H9 (cell line): ENCODE measurements around the gene ZSWIM1. TPM values are rescaled to one million over a fixed set of nuclear protein-coding genes. Genes with fewer than 3 reads are reported as not detected.

Source experiments
- DNase-seq: peaks from one replicate; pipeline ENCODE4 v3.0.0-alpha.2; 2017
- H2AFZ ChIP-seq: one replicate; pipeline ENCODE4 v1.6.1; 2013; ENCODE audit warnings: mild to moderate bottlenecking, low read length, control low read depth, moderate library complexity
- H2AK5ac ChIP-seq: 2 replicates; pipeline ENCODE4 v1.6.1; 2013; ENCODE audit warnings: low read length, control low read depth, mixed read lengths; ENCODE audit not compliant: insufficient read length
- H2BK120ac ChIP-seq: one replicate; pipeline ENCODE4 v1.6.1; 2013; ENCODE audit warnings: low read depth, mild to moderate bottlenecking, low read length, control low read depth, inconsistent platforms; ENCODE audit not compliant: poor library complexity, severe bottlenecking
- H2BK12ac ChIP-seq: 2 replicates; pipeline ENCODE4 v1.6.1; 2013; ENCODE audit warnings: low read length, control low read depth, mixed read lengths, low read depth; ENCODE audit not compliant: insufficient read length
- H2BK15ac ChIP-seq: 2 replicates; pipeline ENCODE4 v1.6.1; 2013; ENCODE audit warnings: low read depth, low read length, control low read depth
- H2BK20ac ChIP-seq: one replicate; pipeline ENCODE4 v1.6.1; 2013; ENCODE audit warnings: low read depth, mild to moderate bottlenecking, low read length, control low read depth, inconsistent platforms; ENCODE audit not compliant: poor library complexity, severe bottlenecking
- H2BK5ac ChIP-seq: 2 replicates; pipeline ENCODE4 v1.6.1; 2013; ENCODE audit warnings: low read length, control low read depth, mixed read lengths; ENCODE audit not compliant: insufficient read length
- H3K14ac ChIP-seq: 2 replicates; pipeline ENCODE4 v1.6.1; 2013; ENCODE audit warnings: low read length, control low read depth; ENCODE audit not compliant: insufficient read depth
- H3K18ac ChIP-seq: 2 replicates; pipeline ENCODE4 v1.6.1; 2013; ENCODE audit warnings: low read depth, mild to moderate bottlenecking, mixed read lengths, low read length, control low read depth; ENCODE audit not compliant: insufficient read length
- H3K23ac ChIP-seq: 2 replicates; pipeline ENCODE4 v1.6.1; 2013; ENCODE audit warnings: low read length, control low read depth, mixed read lengths, low read depth; ENCODE audit not compliant: insufficient read length
- H3K23me2 ChIP-seq: 2 replicates; pipeline ENCODE4 v1.6.1; 2013; ENCODE audit warnings: low read depth, mild to moderate bottlenecking, mixed read lengths, low read length, control low read depth; ENCODE audit not compliant: insufficient read length, poor library complexity, severe bottlenecking
- H3K27ac ChIP-seq: 2 replicates; pipeline ENCODE4 v1.5.1; 2013; ENCODE audit warnings: low read length, control low read depth, mixed read lengths, low read depth; ENCODE audit not compliant: insufficient read length
- H3K27me3 ChIP-seq: 2 replicates; pipeline ENCODE4 v1.6.1; 2013; ENCODE audit warnings: low read length, control low read depth, inconsistent platforms; ENCODE audit not compliant: insufficient read depth
- H3K4ac ChIP-seq: 2 replicates; pipeline ENCODE4 v1.6.1; 2013; ENCODE audit warnings: low read depth, mild to moderate bottlenecking, control low read depth, inconsistent platforms, low read length, moderate library complexity
- H3K4me1 ChIP-seq: 2 replicates; pipeline ENCODE4 v1.6.1; 2013; ENCODE audit warnings: low read length, control low read depth, inconsistent platforms; ENCODE audit not compliant: insufficient read depth
- H3K4me2 ChIP-seq: 2 replicates; pipeline ENCODE4 v1.6.1; 2013; ENCODE audit warnings: low read length, control low read depth, mixed read lengths; ENCODE audit not compliant: insufficient read length, insufficient read depth
- H3K56ac ChIP-seq: 2 replicates; pipeline ENCODE4 v1.6.1; 2013; ENCODE audit warnings: low read depth, mild to moderate bottlenecking, mixed read lengths, low read length, control low read depth; ENCODE audit not compliant: insufficient read length
- H3K79me1 ChIP-seq: 2 replicates; pipeline ENCODE4 v1.6.1; 2013; ENCODE audit warnings: low read depth, mild to moderate bottlenecking, moderate library complexity, low read length, control low read depth, inconsistent platforms; ENCODE audit not compliant: insufficient read depth, poor library complexity, severe bottlenecking
- H3K79me2 ChIP-seq: 2 replicates; pipeline ENCODE4 v1.6.1; 2013; ENCODE audit warnings: low read length, control low read depth, inconsistent platforms; ENCODE audit not compliant: insufficient read depth
- H3K9ac ChIP-seq: 2 replicates; pipeline ENCODE4 v1.6.1; 2013; ENCODE audit warnings: low read length, control low read depth, mixed read lengths; ENCODE audit not compliant: insufficient read length; ENCODE audit errors: extremely low read depth
- H3K9me3 ChIP-seq: one replicate; pipeline ENCODE4 v1.6.1; 2013; ENCODE audit warnings: low read depth, low read length, inconsistent platforms; ENCODE audit not compliant: control insufficient read depth
- H3T11ph ChIP-seq: one replicate; pipeline ENCODE4 v1.6.1; 2013; ENCODE audit warnings: mild to moderate bottlenecking, low read length, control low read depth, inconsistent platforms
- H4K20me1 ChIP-seq: one replicate; pipeline ENCODE4 v1.6.1; 2013; ENCODE audit not compliant: control insufficient read depth, insufficient read length, insufficient read depth
- H4K5ac ChIP-seq: 2 replicates; pipeline ENCODE4 v1.6.1; 2013; ENCODE audit warnings: low read depth, mild to moderate bottlenecking, mixed read lengths, low read length, control low read depth; ENCODE audit not compliant: insufficient read length
- H4K8ac ChIP-seq: replicated peaks from 2 replicates; pipeline ENCODE4 v1.6.1; 2013; ENCODE audit warnings: low read length, control low read depth, mixed read lengths, low read depth; ENCODE audit not compliant: insufficient read length
- H4K91ac ChIP-seq: 2 replicates; pipeline ENCODE4 v1.6.1; 2013; ENCODE audit warnings: low read depth, mild to moderate bottlenecking, moderate library complexity, mixed read lengths, low read length, control low read depth; ENCODE audit not compliant: insufficient read length
- H3K27ac Mint-ChIP-seq, 3 experiments: 2 replicates in 2 of 3; 3 replicates in 1 of 3; pipeline ENCODE4 v1.8.0; 2020 to 2021; ENCODE audit warnings: mixed read lengths in 3 of 3, mild to moderate bottlenecking in 1 of 3, moderate library complexity in 1 of 3
- H3K27me3 Mint-ChIP-seq: 2 replicates; pipeline ENCODE4 v1.8.0; 2021; ENCODE audit warnings: low read depth, mild to moderate bottlenecking, moderate library complexity, mixed read lengths
- H3K36me3 Mint-ChIP-seq, 3 experiments: 2 replicates in 2 of 3; 3 replicates in 1 of 3; pipeline ENCODE4 v1.8.0; 2020 to 2021; ENCODE audit warnings: low read depth in 3 of 3, mixed read lengths in 3 of 3; ENCODE audit not compliant: insufficient read depth in 1 of 3
- H3K4me1 Mint-ChIP-seq, 2 experiments: 2 replicates each; pipeline ENCODE4 v1.8.0; 2020; ENCODE audit warnings: mixed read lengths in 2 of 2
- H3K4me3 Mint-ChIP-seq, 2 experiments: 2 replicates in 1 of 2; 3 replicates in 1 of 2; pipeline ENCODE4 v1.8.0; 2020 to 2021; ENCODE audit warnings: mild to moderate bottlenecking in 2 of 2, mixed read lengths in 2 of 2, moderate library complexity in 1 of 2
- H3K9me3 Mint-ChIP-seq, 2 experiments: 2 replicates in 1 of 2; 3 replicates in 1 of 2; pipeline ENCODE4 v1.8.0; 2020; ENCODE audit warnings: mild to moderate bottlenecking in 2 of 2, mixed read lengths in 2 of 2, moderate library complexity in 1 of 2
- WGBS: extraction: QIAGEN DNeasy Blood & Tissue Kit; methylation state at CpG from one replicate; pipeline ENCODE4 v1.1.7; 2013; ENCODE audit warnings: missing lambda C conversion rate, low lambda C conversion rate, mixed read lengths; ENCODE audit not compliant: insufficient read length; ENCODE audit errors: extremely low coverage; 5-methylcytosine and 5-hydroxymethylcytosine counted together
- total RNA-seq: library from RNA; stranded (reverse); gene quantifications from 2 replicates; pipeline ENCODE4 v1.2.1, GENCODE V29; 2021
- TF ChIP-seq, protein P1 (sequence below): fragments of 200-600 bp; sonication (generic); conservative IDR thresholded peaks from 3 replicates; pipeline ENCODE4 v1.8.0; 2021; ENCODE audit warnings: antibody characterized with exemption, mild to moderate bottlenecking

Gene ZSWIM1
- total RNA-seq, 1 experiment from 2014 or later: 13.0 TPM

- Histone ChIP-seq H4K91ac (no peak overlapping the region), H3K4ac (no peak overlapping the region), H4K5ac (no peak overlapping the region), H3K56ac (no peak overlapping the region), H3K14ac (no peak overlapping the region), H3T11ph (no peak overlapping the region), H3K27ac (no peak overlapping the region), H3K79me1 (no peaks in the 10 kb centered on the region), H2AK5ac (no peak overlapping the region), H3K18ac (no peak overlapping the region), H2BK15ac (no peak overlapping the region), H3K4me2 (no peak overlapping the region), H4K20me1 (no peaks in the 10 kb centered on the region), H3K4me1 (no peaks in the 10 kb centered on the region), H2BK5ac (no peak overlapping the region), H2BK12ac (no peak overlapping the region), H3K9me3 (no peaks in the 10 kb centered on the region), H2BK120ac (no peak overlapping the region), H4K8ac (no peak overlapping the region), H2AFZ (no peak overlapping the region), H3K9ac (no peak overlapping the region), H3K27me3 (no peaks in the 10 kb centered on the region), H3K23ac (no peak overlapping the region), H3K23me2 (peaks cover 5% of the 10 kb centered on the region), H3K79me2 (peaks cover 5% of the 10 kb centered on the region; the same call in 1 of the 2 replicates), H2BK20ac (no peak overlapping the region)
- H3K9me3 Mint-ChIP-seq: no peaks in the 10 kb centered on the region
- DNase-seq: no peak
- no peak overlapping the region; a peak in 1 of 7 replicates for H3K27ac Mint-ChIP-seq
- H3K4me3 Mint-ChIP-seq: no peak overlapping the region
- peaks cover 9 to 23% (median 10%) of the 10 kb centered on the region in 3 experiments for H3K36me3 Mint-ChIP-seq
- H3K4me1 Mint-ChIP-seq: peaks cover 5 to 9% of the 10 kb centered on the region in 2 experiments
- TF ChIP-seq, protein P1, sequence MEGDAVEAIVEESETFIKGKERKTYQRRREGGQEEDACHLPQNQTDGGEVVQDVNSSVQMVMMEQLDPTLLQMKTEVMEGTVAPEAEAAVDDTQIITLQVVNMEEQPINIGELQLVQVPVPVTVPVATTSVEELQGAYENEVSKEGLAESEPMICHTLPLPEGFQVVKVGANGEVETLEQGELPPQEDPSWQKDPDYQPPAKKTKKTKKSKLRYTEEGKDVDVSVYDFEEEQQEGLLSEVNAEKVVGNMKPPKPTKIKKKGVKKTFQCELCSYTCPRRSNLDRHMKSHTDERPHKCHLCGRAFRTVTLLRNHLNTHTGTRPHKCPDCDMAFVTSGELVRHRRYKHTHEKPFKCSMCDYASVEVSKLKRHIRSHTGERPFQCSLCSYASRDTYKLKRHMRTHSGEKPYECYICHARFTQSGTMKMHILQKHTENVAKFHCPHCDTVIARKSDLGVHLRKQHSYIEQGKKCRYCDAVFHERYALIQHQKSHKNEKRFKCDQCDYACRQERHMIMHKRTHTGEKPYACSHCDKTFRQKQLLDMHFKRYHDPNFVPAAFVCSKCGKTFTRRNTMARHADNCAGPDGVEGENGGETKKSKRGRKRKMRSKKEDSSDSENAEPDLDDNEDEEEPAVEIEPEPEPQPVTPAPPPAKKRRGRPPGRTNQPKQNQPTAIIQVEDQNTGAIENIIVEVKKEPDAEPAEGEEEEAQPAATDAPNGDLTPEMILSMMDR: no peak
- no peaks in the 10 kb centered on the region for H3K27me3 Mint-ChIP-seq
- no CpG with 5 or more reads among the region's 13 CpGs for WGBS
Observed at GRCh38 chr20:45878076-45878761, 2.8 kb upstream of the ZSWIM1 start.
